Stimulated activated CD4-positive, alpha-beta T cell treated with anti-CD3 and anti-CD28 coated beads, Interleukin-12 subunit alpha, Interleukin-12 subunit beta, amount 100 ng/mL, for 48 hours (primary cell): ENCODE measurements around the gene SCYL1.
"Not testable (repeated sequence)": the region's sequence is repeated elsewhere in the genome, so short reads cannot be mapped to it uniquely, and the experiment has no call there.

Experiments used
- DNase-seq, 3 donors: peaks; one replicate each; pipeline ENCODE4 v3.0.0-alpha.2; 2020; ENCODE audit warnings: low read depth in 2 of 3, low spot score in 1 of 3

Gene SCYL1

GRCh38 chr11:65552388-65552951, 27.6 kb downstream of the SCYL1 start:
- no peak for DNase-seq

- DNase-seq = peak in 1 of 3 donors; percentile 50
Observed at GRCh38 chr11:65553301-65554001, 28.6 kb downstream of the SCYL1 start.

GRCh38 chr11:65554057-65554818, 29.4 kb downstream of the SCYL1 start:
- DNase-seq = no peak

- DNase-seq = no peak
Observed at GRCh38 chr11:65554842-65555430, 30.1 kb downstream of the SCYL1 start.

DNA sequence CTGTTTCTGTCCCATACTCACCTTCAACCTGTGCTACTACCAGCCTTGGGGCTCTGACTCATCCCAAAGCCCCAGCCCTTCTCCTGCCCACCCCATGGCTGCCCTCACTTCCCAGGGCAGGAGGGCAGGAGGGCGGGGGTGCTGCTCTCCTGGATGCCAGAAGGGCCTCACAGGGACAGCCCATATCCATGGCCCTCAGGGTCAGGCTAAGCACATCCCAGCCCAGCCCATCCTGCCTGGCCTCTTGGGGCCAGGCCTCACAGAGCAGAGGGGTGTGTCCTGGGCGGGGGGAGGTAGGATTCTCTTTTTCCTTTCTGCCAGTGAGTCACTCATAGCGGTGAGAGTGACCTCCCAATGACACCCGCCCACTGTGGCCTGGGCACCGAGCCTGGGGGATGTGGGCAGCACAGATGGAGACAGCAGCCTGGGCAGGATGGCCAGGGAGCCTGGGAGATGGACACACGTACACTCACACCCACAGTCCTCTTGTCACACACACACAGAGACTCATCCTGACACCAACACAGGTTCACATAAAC, 30.9 kb downstream of the SCYL1 start:
- no peak for DNase-seq

DNA sequence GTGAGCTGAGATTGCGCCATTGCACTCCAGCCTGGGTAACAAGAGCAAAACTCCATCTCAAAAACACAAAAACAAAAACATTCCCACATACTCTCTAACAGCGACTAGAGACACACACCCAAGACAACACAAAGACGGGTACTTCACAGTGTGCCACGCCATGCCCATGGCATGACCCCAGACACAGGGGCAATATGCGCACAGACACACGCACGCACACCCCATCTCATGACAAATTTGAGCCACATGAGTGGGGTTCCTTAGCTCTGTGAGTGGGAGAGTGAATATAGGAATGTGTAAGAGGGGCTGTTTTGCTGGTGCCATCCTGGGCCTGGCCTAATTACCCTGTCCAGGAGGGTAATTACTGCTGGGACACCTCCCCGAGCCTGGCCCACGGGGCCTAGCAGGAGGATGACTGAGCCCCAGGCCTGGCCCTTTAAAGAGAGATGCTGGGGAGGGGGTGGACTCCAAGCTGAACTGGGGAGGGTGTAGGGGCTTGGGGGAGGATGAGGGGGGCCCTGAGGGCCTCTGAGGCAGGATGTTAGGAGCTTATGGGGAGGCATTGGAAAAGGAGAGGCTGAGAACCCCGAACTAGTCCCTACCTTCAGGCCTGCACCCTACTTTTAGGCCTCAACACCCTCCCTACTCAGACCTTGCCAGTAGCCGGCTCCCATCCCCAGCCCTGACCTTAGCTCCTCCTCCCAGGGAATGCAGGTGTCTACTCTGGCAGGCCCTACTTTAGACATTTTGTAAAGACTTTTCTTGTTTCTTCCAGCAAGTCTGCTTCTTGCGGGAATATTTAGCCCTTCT, 31.8 kb downstream of the SCYL1 start:
- no peak for DNase-seq

GRCh38 chr11:65557280-65558001, 32.6 kb downstream of the SCYL1 start:
- DNase-seq = no peak

- no peak for DNase-seq
Observed at GRCh38 chr11:65558002-65558929, 33.4 kb downstream of the SCYL1 start, which contains the start of gene LTBP3. Gene LTBP3 (minus strand): TSS chr11:65558359. CDS start chr11:65557959, 400 bp downstream.

GRCh38 chr11:65558930-65559509, 34.1 kb downstream of the SCYL1 start:
- no peak for DNase-seq

DNA sequence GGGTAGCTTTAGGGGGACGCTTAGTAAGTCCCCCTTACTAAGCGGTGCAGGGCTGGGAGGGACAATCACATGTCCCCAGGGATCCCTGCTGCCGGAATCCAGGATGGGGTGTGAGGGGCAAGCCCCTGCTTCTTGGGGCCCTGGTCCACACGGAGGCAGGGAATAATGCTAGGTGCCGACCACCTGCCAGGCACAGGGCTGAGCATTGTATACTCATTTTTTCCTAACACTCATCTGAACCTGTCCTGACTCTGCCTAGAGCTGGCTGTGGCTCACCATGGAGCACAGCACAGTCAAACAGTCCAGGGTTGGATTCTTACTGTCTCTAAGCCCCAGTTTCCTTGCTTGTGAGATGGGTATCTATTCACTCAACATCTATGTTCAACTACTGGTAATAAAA, 34.7 kb downstream of the SCYL1 start:
- DNase-seq = no peak

DNA sequence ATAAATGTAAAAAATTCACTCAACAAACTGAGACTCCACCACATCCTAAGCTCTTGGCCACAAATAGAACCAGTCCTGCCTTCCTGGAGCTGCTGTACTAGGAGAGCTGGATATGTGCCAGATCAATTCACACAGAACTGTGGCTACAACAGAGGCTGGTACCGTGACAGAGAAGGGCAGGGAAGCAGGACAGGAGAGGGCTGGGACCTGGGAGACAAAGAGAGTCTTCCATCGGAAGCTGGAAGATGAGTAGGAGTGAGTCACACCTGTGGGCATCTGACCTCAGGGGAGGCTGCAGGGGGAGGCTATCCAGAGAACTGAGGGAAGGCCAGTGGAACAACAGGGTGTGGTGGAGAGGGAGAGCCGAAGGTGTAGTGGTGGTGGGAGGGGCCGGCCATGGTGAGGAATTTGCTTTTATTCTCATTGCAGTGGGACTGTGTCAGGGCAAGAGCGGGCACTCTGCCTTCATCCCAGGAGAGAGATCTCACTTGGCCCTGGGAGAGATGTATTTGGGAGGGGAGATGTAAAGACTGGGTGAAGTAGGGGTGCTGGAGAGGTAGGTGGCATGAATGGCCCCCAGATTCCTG, 35.2 kb downstream of the SCYL1 start:
- DNase-seq = no peak

- no peak for DNase-seq
Observed at GRCh38 chr11:65560555-65561418, 35.9 kb downstream of the SCYL1 start.

DNA sequence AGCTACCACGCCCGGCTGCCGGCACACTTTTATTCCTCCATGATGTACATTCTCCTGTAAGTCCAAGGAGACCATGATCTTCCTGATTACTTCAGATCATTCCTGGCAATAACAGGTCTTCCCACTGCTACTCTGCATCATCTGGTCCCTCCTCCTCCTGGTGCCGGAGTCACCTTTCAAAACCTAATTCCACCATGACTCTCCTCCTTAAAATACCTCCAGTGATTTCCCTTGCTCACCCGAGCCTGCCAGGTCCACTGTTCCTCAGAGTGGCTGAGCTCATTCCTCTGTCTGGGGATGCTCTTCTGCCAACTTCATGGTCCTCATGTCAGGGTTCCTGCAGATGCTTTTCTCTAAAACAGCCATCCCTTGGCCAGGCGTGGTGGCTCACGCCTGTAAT, 37.1 kb downstream of the SCYL1 start:
- no peak for DNase-seq

GRCh38 chr11:65562788-65563187, 37.9 kb downstream of the SCYL1 start:
- no peak for DNase-seq

DNA sequence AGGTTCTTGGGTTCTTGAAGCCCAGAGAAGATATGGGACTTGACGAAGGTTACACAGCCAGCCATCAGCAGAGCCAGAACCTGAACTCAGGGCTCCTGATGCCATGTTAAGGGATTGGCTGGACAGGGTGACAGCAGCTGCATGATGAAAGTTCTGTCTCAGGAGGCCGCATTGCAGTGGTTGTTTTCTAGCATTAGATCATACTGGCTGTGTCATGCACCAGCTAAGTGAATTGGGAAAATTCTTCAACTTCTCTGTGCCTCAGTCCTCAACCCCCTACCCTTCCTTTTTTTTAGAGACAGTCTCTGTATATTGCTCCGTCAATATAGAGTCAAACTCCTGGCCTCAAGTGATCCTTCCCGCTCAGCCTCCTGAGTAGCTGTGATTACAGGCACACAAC, 38.7 kb downstream of the SCYL1 start:
- DNase-seq = no peak

DNA sequence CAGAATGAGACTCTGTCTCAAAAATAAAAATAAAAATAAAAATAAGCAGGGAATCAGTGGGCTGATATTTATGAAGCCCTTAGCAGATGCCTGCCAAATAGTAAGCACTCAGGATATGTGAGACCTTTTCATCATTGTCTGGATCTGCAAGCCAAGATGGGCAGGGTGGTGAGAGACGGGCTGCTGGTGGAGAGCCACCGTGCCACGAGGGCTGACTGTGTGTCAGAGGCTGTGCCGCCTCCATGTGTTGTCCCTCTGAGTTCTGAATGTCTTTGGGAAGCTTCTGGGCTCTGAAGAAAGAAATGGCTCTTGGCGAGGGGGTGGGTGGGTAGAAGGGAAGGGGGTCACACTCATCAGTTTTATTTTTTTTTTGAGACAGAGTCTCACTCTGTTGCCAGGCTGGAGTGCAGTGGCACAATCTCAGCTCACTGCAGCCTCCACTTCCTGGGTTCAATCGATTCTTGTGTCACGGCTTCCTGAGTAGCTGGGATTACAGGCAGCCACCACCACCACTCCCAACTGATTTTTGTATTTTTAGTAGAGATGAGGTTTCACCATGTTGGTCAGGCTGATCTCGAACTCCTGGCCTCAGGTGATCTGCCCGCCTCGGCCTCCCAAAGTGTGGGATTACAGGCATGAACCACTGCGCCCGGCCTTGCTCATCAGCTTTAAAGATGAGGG, 40.1 kb downstream of the SCYL1 start:
- DNase-seq = not testable (repeated sequence)
